WTC11 (cell line): ENCODE results near the gene KANTR. TPM values are rescaled to one million over a fixed set of nuclear protein-coding genes. Genes with fewer than 3 reads are reported as not detected.
A peak's percentile ranks its signal among the peaks of the same experiment; 100 is the strongest.

Experiments
- ATAC-seq: fragments of 200-7000 bp; cut with Tn5 transposase; 2 replicates; pipeline ENCODE4 v1.10.0; 2021; ENCODE audit warnings: mild to moderate bottlenecking, moderate library complexity
- Bru-seq: library from RNA; stranded (reverse); fragments of 400-500 nt; gene quantifications from one replicate; lab custom pipeline; 2021; lab: Mats Ljungman, UMichigan
- CTCF ChIA-PET: fragments of 300-600 bp; sonication (Branson Sonifier 250); formaldehyde crosslinking; loops from one replicate; lab custom pipeline; 2021; ENCODE audit warnings: antibody characterized with exemption; lab: Charles Lee
- POLR2A ChIA-PET: fragments of 350-600 bp; sonication (Branson Sonifier 250); formaldehyde crosslinking; loops from one replicate; lab custom pipeline; 2021; ENCODE audit warnings: antibody characterized with exemption; lab: Charles Lee
- DNase-seq: peaks from one replicate; pipeline ENCODE4 v3.0.0; 2021; ENCODE audit warnings: low spot score
- H3K27ac Mint-ChIP-seq: 2 replicates; pipeline ENCODE4 v1.8.0; 2021; ENCODE audit warnings: mixed read lengths
- H3K27me3 Mint-ChIP-seq: 2 replicates; pipeline ENCODE4 v1.8.0; 2021; ENCODE audit warnings: low read depth, mild to moderate bottlenecking, moderate library complexity, mixed read lengths
- H3K36me3 Mint-ChIP-seq: 2 replicates; pipeline ENCODE4 v1.8.0; 2021; ENCODE audit warnings: mixed read lengths
- H3K4me1 Mint-ChIP-seq: 2 replicates; pipeline ENCODE4 v1.8.0; 2022; ENCODE audit warnings: mixed read lengths
- H3K4me3 Mint-ChIP-seq: 2 replicates; pipeline ENCODE4 v1.8.0; 2021; ENCODE audit warnings: mild to moderate bottlenecking, moderate library complexity, mixed read lengths
- H3K9me3 Mint-ChIP-seq: 2 replicates; pipeline ENCODE4 v1.8.0; 2021; ENCODE audit warnings: mixed read lengths
- CDX4 ChIP-seq: fragments of 250-450 bp; sonication (Bioruptor Pico); IDR thresholded peaks from 2 replicates; pipeline ENCODE4 v1.9.0; 2021; ENCODE audit warnings: moderate library complexity, mild to moderate bottlenecking, inconsistent platforms, borderline replicate concordance
- CREM ChIP-seq: sonication (generic); formaldehyde crosslinking; IDR thresholded peaks from 2 replicates; pipeline ENCODE4 v1.8.1; 2022; ENCODE audit warnings: mild to moderate bottlenecking, missing genetic modification reagents, moderate library complexity
- CTCF ChIP-seq: fragments of 200-600 bp; IDR thresholded peaks from 2 replicates; pipeline ENCODE4 v1.8.0; 2022; ENCODE audit warnings: antibody characterized with exemption
- EMX1 ChIP-seq: fragments of 250-450 bp; sonication (Bioruptor Pico); IDR thresholded peaks from 2 replicates; pipeline ENCODE4 v1.8.0; 2021; ENCODE audit warnings: mild to moderate bottlenecking
- ETV6 ChIP-seq: sonication (generic); formaldehyde crosslinking; IDR thresholded peaks from 2 replicates; pipeline ENCODE4 v1.8.1; 2022; ENCODE audit warnings: mild to moderate bottlenecking, missing genetic modification reagents
- KAT7 ChIP-seq: sonication (generic); formaldehyde crosslinking; IDR thresholded peaks from 2 replicates; pipeline ENCODE4 v1.8.1; 2023; ENCODE audit warnings: missing genetic modification reagents, mild to moderate bottlenecking, borderline replicate concordance
- NFE2L1 ChIP-seq: sonication (generic); formaldehyde crosslinking; IDR thresholded peaks from 2 replicates; pipeline ENCODE4 v1.8.1; 2023; ENCODE audit warnings: missing genetic modification reagents
- NFYB ChIP-seq: sonication (generic); formaldehyde crosslinking; conservative IDR thresholded peaks from 2 replicates; pipeline ENCODE4 v1.8.0; 2022; ENCODE audit warnings: low read depth, missing genetic modification reagents
- NR2C2 ChIP-seq: sonication (generic); formaldehyde crosslinking; IDR thresholded peaks from 2 replicates; pipeline ENCODE4 v1.8.0; 2022; ENCODE audit warnings: mild to moderate bottlenecking, missing genetic modification reagents
- OVOL2 ChIP-seq: fragments of 250-450 bp; sonication (Bioruptor Pico); IDR thresholded peaks from 2 replicates; pipeline ENCODE4 v1.9.0; 2021; ENCODE audit warnings: mild to moderate bottlenecking, borderline replicate concordance
- PRRX2 ChIP-seq: fragments of 250-450 bp; sonication (Bioruptor Pico); IDR thresholded peaks from 2 replicates; pipeline ENCODE4 v1.8.0; 2021; ENCODE audit warnings: mild to moderate bottlenecking
- RORB ChIP-seq: fragments of 250-450 bp; sonication (Bioruptor Pico); IDR thresholded peaks from 2 replicates; pipeline ENCODE4 v1.9.0; 2021; ENCODE audit warnings: mild to moderate bottlenecking
- SMAD4 ChIP-seq: sonication (generic); formaldehyde crosslinking; IDR thresholded peaks from 2 replicates; pipeline ENCODE4 v1.8.0; 2022; ENCODE audit warnings: mild to moderate bottlenecking, missing genetic modification reagents
- SP1 ChIP-seq: sonication (generic); formaldehyde crosslinking; conservative IDR thresholded peaks from 2 replicates; pipeline ENCODE4 v1.8.1; 2022; ENCODE audit warnings: missing genetic modification reagents
- ZNF121 ChIP-seq: sonication (generic); formaldehyde crosslinking; IDR thresholded peaks from 2 replicates; pipeline ENCODE4 v1.8.0; 2023; ENCODE audit warnings: missing genetic modification reagents
- ZNF138 ChIP-seq: sonication (generic); formaldehyde crosslinking; conservative IDR thresholded peaks from 2 replicates; pipeline ENCODE4 v1.8.1; 2022; ENCODE audit warnings: mild to moderate bottlenecking, moderate library complexity, missing genetic modification reagents
- ZNF281 ChIP-seq: sonication (generic); formaldehyde crosslinking; IDR thresholded peaks from 2 replicates; pipeline ENCODE4 v1.8.0; 2023; ENCODE audit warnings: mild to moderate bottlenecking, missing genetic modification reagents
- ZNF512 ChIP-seq: sonication (generic); formaldehyde crosslinking; IDR thresholded peaks from 2 replicates; pipeline ENCODE4 v1.8.1; 2022; ENCODE audit warnings: missing genetic modification reagents, borderline replicate concordance
- long read RNA-seq, 3 experiments: library from RNA in 1 of 3; library from capped mRNA in 1 of 3; library from polyadenylated mRNA in 1 of 3; unstranded in 2 of 3; stranded (forward) in 1 of 3; transcript quantifications; one replicate each; pipeline ENCODE4 v2.0.0, GENCODE V29; 2021
- total RNA-seq: library from RNA; stranded (reverse); gene quantifications from 3 replicates; pipeline ENCODE4 v1.2.3, GENCODE V29; 2021
- TF ChIP-seq, protein P1 (sequence below): sonication (generic); formaldehyde crosslinking; IDR thresholded peaks from 2 replicates; pipeline ENCODE4 v1.8.0; 2022; ENCODE audit warnings: mild to moderate bottlenecking, missing genetic modification reagents
- TF ChIP-seq, protein P2 (sequence below): sonication (generic); formaldehyde crosslinking; IDR thresholded peaks from 2 replicates; pipeline ENCODE4 v1.8.1; 2022; ENCODE audit warnings: mild to moderate bottlenecking, missing genetic modification reagents, moderate library complexity, borderline replicate concordance
- TF ChIP-seq, protein P3 (sequence below): sonication (generic); formaldehyde crosslinking; IDR thresholded peaks from 2 replicates; pipeline ENCODE4 v1.8.0; 2022; ENCODE audit warnings: mild to moderate bottlenecking, missing genetic modification reagents
- TF ChIP-seq, protein P4 (sequence below): sonication (generic); formaldehyde crosslinking; IDR thresholded peaks from 2 replicates; pipeline ENCODE4 v1.8.0; 2022; ENCODE audit warnings: mild to moderate bottlenecking, missing genetic modification reagents
- TF ChIP-seq, protein P5 (sequence below): sonication (generic); formaldehyde crosslinking; IDR thresholded peaks from 2 replicates; pipeline ENCODE4 v1.8.1; 2023; ENCODE audit warnings: mild to moderate bottlenecking, missing genetic modification reagents, moderate library complexity

Gene KANTR
- 13.4 to 14.9 TPM (median 14.0 TPM) in 3 replicates for total RNA-seq
- percentile 61 among the genes with signal in this experiment for Bru-seq, nascent RNA
- long read RNA-seq, experiment 1, full-length matches to known transcripts = 1 of 33 reads
- long read RNA-seq, experiment 1, partial matches to known transcripts = 1 of 33 reads
- long read RNA-seq, experiment 1, other reads (novel, unspliced or antisense) = 31 of 33 reads
- long read RNA-seq, experiment 2, partial matches to known transcripts = 2 of 8 reads
- long read RNA-seq, experiment 2, other reads (novel, unspliced or antisense) = 6 of 8 reads
- long read RNA-seq, experiment 3, partial matches to known transcripts = 0 of 1 reads
- long read RNA-seq, experiment 3, other reads (novel, unspliced or antisense) = 1 of 1 reads

DNA sequence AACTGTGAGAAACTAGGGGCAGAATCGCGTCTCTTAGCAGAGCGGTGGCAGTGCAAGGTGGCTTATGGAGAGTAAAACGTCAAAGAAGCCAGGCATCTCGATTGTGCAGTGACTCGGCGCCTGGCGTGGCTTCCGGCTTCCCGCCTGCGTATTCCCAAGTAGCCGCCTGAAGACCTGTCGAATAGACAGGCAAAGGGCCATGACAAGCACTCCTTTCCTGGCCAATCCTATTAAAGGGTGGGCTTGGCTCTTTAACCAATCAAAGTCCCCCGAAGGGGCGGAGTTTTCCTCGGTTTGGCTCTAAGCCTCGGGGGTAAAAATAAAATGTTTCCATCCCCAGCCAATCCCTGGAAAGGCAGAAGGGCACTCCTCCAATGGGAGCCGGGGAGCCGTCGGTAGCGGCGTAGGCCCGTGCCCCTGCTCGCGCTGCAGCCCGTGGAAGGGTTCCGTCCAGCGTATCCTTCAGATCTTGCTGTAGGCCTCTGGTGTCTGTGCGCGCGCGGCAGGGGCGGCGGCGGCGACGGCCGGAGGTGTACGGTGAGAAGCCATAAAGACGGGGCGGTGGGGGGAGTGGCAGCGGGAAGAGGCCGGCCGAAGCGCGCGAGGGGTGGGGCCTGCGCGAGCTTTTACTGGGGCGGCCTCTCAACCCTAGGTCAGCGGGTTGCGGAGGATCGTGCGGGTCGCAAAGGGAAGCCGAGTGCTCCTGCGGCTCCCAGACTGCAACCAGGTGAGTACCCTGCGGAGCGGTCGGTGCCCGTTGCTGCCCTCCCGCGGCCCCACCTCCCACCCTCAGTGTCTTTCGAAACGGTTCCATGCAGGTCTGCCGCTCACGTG, at the start of gene KANTR:
Gene KANTR (plus strand): TSS at position 395 of the 834 bp plus-strand sequence. CDS start 30,131 bp downstream, outside the sequence.
- DNase-seq (peak; percentile 84), ATAC-seq (peak; percentile 90)
- Mint-ChIP-seq H3K4me3 (peak within 1 kb of the TSS; percentile 93), H3K27me3 (no peaks in the 10 kb centered on the region; the same call in 1 of the 2 replicates), H3K36me3 (no peaks in the 10 kb centered on the region; the same call in 1 of the 2 replicates), H3K9me3 (no peaks in the 10 kb centered on the region), H3K27ac (peak within 1 kb of the TSS; percentile 96), H3K4me1 (peaks cover 9% of the 10 kb centered on the region)
- ChIA-PET POLR2A (interaction anchor here (1.3 kb wide), 1 partner anchor 12 kb away, joined by 3 read pairs; the partner anchor contains the start of gene TSPYL2), CTCF (interaction anchor here (1.0 kb wide), 1 partner anchor 104 kb away, joined by 4 read pairs; no protein-coding TSS in a partner anchor)
- no peak for TF ChIP-seq ZNF138 (CRISPR knock-in tag)
- TF ChIP-seq NR2C2 (CRISPR knock-in tag) = no peak
- TF ChIP-seq ETV6 (CRISPR knock-in tag) = no peak
- TF ChIP-seq NFE2L1 (CRISPR knock-in tag) = no peak
- peak; percentile 61 for TF ChIP-seq NFYB (CRISPR knock-in tag)
- TF ChIP-seq OVOL2 (CRISPR knock-in tag) = no peak
- TF ChIP-seq, protein P1, sequence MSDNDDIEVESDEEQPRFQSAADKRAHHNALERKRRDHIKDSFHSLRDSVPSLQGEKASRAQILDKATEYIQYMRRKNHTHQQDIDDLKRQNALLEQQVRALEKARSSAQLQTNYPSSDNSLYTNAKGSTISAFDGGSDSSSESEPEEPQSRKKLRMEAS (CRISPR knock-in tag) = 0 out of 2 replicates have a peak, but pooled peaks have one; percentile 2
- TF ChIP-seq RORB (CRISPR knock-in tag) = no peak
- TF ChIP-seq ZNF121 (CRISPR knock-in tag) = no peak
- TF ChIP-seq CREM (CRISPR knock-in tag) = no peak
- no peak for TF ChIP-seq ZNF281 (CRISPR knock-in tag)
- no peak for TF ChIP-seq CDX4 (CRISPR knock-in tag)
- TF ChIP-seq SP1 (CRISPR knock-in tag) = 0 out of 2 replicates have a peak, but pooled peaks have one; percentile 25
- TF ChIP-seq, protein P2, sequence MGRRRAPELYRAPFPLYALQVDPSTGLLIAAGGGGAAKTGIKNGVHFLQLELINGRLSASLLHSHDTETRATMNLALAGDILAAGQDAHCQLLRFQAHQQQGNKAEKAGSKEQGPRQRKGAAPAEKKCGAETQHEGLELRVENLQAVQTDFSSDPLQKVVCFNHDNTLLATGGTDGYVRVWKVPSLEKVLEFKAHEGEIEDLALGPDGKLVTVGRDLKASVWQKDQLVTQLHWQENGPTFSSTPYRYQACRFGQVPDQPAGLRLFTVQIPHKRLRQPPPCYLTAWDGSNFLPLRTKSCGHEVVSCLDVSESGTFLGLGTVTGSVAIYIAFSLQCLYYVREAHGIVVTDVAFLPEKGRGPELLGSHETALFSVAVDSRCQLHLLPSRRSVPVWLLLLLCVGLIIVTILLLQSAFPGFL (CRISPR knock-in tag) = no peak
- TF ChIP-seq, protein P3, sequence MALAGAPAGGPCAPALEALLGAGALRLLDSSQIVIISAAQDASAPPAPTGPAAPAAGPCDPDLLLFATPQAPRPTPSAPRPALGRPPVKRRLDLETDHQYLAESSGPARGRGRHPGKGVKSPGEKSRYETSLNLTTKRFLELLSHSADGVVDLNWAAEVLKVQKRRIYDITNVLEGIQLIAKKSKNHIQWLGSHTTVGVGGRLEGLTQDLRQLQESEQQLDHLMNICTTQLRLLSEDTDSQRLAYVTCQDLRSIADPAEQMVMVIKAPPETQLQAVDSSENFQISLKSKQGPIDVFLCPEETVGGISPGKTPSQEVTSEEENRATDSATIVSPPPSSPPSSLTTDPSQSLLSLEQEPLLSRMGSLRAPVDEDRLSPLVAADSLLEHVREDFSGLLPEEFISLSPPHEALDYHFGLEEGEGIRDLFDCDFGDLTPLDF (CRISPR knock-in tag) = no peak
- TF ChIP-seq ZNF512 (CRISPR knock-in tag) = no peak
- TF ChIP-seq CTCF = no peak
- TF ChIP-seq EMX1 = no peak
- TF ChIP-seq, protein P4, sequence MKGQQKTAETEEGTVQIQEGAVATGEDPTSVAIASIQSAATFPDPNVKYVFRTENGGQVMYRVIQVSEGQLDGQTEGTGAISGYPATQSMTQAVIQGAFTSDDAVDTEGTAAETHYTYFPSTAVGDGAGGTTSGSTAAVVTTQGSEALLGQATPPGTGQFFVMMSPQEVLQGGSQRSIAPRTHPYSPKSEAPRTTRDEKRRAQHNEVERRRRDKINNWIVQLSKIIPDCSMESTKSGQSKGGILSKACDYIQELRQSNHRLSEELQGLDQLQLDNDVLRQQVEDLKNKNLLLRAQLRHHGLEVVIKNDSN (CRISPR knock-in tag) = peak; percentile 81
- TF ChIP-seq SMAD4 = no peak
- TF ChIP-seq PRRX2 (CRISPR knock-in tag) = no peak
- no peak for TF ChIP-seq KAT7
- TF ChIP-seq, protein P5, sequence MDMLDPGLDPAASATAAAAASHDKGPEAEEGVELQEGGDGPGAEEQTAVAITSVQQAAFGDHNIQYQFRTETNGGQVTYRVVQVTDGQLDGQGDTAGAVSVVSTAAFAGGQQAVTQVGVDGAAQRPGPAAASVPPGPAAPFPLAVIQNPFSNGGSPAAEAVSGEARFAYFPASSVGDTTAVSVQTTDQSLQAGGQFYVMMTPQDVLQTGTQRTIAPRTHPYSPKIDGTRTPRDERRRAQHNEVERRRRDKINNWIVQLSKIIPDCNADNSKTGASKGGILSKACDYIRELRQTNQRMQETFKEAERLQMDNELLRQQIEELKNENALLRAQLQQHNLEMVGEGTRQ = peak; percentile 81
